ENCODE data around the gene APOL5.

DNA sequence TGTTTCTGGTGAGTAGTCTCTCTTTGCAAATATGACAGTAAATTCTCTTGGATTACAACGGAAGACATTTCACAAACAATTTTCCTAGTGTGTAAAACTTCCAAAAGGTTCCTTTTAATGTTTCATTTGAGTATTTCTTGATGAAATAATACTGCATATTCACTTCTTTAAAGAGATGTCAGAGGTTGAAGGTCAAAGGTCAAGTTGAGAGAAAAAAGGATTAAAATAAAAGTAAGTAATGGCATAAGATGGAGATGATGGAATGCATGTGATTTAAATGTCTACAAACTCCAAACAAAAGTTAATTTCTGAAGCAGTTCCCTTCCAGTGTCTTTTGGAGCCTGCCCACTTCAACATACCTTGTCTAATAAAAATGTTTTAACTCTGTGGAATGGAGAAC lies 40.7 kb downstream of the APOL5 start:
- TF ChIP-seq RFX7 (CRISPR knock-in tag; IDR thresholded peaks at IDR 0.05) (no peak), RBM39 (optimal IDR thresholded peaks at IDR 0.05; ENCODE audit: low read depth, low read length) (no peak), HIVEP1 (CRISPR knock-in tag; IDR thresholded peaks at IDR 0.05) (no peak), PHF21A (IDR thresholded peaks at IDR 0.05; ENCODE audit: borderline replicate concordance, low read depth) (no peak), NR2C1 (IDR thresholded peaks at IDR 0.05) (peak; percentile 93), NR2C1 (tag; IDR thresholded peaks at IDR 0.05) (peak; percentile 94), JUN (IDR thresholded peaks at IDR 0.05; ENCODE audit: borderline replicate concordance, low read depth, low read length) (no peak), JUN (CRISPR knock-in tag; IDR thresholded peaks at IDR 0.05; ENCODE audit: borderline replicate concordance) (no peak)
- TF ChIP-seq, protein P1, sequence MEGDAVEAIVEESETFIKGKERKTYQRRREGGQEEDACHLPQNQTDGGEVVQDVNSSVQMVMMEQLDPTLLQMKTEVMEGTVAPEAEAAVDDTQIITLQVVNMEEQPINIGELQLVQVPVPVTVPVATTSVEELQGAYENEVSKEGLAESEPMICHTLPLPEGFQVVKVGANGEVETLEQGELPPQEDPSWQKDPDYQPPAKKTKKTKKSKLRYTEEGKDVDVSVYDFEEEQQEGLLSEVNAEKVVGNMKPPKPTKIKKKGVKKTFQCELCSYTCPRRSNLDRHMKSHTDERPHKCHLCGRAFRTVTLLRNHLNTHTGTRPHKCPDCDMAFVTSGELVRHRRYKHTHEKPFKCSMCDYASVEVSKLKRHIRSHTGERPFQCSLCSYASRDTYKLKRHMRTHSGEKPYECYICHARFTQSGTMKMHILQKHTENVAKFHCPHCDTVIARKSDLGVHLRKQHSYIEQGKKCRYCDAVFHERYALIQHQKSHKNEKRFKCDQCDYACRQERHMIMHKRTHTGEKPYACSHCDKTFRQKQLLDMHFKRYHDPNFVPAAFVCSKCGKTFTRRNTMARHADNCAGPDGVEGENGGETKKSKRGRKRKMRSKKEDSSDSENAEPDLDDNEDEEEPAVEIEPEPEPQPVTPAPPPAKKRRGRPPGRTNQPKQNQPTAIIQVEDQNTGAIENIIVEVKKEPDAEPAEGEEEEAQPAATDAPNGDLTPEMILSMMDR (IDR thresholded peaks at IDR 0.05 in 2 of 3, conservative IDR thresholded peaks at IDR 0.05 in 1 of 3; ENCODE audit: insufficient read depth in 2 of 3, low read depth in 1 of 3, low read length in 3 of 3), result no peak
- TF ChIP-seq, protein P2, sequence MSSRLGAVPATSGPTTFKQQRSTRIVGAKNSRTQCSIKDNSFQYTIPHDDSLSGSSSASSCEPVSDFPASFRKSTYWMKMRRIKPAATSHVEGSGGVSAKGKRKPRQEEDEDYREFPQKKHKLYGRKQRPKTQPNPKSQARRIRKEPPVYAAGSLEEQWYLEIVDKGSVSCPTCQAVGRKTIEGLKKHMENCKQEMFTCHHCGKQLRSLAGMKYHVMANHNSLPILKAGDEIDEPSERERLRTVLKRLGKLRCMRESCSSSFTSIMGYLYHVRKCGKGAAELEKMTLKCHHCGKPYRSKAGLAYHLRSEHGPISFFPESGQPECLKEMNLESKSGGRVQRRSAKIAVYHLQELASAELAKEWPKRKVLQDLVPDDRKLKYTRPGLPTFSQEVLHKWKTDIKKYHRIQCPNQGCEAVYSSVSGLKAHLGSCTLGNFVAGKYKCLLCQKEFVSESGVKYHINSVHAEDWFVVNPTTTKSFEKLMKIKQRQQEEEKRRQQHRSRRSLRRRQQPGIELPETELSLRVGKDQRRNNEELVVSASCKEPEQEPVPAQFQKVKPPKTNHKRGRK (tag; IDR thresholded peaks at IDR 0.05), result no peak
- TF ChIP-seq, protein P3, sequence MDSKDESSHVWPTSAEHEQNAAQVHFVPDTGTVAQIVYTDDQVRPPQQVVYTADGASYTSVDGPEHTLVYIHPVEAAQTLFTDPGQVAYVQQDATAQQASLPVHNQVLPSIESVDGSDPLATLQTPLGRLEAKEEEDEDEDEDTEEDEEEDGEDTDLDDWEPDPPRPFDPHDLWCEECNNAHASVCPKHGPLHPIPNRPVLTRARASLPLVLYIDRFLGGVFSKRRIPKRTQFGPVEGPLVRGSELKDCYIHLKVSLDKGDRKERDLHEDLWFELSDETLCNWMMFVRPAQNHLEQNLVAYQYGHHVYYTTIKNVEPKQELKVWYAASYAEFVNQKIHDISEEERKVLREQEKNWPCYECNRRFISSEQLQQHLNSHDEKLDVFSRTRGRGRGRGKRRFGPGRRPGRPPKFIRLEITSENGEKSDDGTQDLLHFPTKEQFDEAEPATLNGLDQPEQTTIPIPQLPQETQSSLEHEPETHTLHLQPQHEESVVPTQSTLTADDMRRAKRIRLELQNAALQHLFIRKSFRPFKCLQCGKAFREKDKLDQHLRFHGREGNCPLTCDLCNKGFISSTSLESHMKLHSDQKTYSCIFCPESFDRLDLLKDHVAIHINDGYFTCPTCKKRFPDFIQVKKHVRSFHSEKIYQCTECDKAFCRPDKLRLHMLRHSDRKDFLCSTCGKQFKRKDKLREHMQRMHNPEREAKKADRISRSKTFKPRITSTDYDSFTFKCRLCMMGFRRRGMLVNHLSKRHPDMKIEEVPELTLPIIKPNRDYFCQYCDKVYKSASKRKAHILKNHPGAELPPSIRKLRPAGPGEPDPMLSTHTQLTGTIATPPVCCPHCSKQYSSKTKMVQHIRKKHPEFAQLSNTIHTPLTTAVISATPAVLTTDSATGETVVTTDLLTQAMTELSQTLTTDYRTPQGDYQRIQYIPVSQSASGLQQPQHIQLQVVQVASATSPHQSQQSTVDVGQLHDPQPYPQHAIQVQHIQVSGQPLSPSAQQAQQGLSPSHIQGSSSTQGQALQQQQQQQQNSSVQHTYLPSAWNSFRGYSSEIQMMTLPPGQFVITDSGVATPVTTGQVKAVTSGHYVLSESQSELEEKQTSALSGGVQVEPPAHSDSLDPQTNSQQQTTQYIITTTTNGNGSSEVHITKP (IDR thresholded peaks at IDR 0.05; ENCODE audit: partially characterized antibody), result no peak
- TF ChIP-seq, protein P4, sequence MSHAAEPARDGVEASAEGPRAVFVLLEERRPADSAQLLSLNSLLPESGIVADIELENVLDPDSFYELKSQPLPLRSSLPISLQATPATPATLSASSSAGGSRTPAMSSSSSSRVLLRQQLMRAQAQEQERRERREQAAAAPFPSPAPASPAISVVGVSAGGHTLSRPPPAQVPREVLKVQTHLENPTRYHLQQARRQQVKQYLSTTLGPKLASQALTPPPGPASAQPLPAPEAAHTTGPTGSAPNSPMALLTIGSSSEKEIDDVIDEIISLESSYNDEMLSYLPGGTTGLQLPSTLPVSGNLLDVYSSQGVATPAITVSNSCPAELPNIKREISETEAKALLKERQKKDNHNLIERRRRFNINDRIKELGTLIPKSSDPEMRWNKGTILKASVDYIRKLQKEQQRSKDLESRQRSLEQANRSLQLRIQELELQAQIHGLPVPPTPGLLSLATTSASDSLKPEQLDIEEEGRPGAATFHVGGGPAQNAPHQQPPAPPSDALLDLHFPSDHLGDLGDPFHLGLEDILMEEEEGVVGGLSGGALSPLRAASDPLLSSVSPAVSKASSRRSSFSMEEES (CRISPR knock-in tag; IDR thresholded peaks at IDR 0.05), result no peak
- TF ChIP-seq, protein P5, sequence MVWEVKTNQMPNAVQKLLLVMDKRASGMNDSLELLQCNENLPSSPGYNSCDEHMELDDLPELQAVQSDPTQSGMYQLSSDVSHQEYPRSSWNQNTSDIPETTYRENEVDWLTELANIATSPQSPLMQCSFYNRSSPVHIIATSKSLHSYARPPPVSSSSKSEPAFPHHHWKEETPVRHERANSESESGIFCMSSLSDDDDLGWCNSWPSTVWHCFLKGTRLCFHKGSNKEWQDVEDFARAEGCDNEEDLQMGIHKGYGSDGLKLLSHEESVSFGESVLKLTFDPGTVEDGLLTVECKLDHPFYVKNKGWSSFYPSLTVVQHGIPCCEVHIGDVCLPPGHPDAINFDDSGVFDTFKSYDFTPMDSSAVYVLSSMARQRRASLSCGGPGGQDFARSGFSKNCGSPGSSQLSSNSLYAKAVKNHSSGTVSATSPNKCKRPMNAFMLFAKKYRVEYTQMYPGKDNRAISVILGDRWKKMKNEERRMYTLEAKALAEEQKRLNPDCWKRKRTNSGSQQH (CRISPR knock-in tag; IDR thresholded peaks at IDR 0.05), result no peak
- TF ChIP-seq, protein P6, sequence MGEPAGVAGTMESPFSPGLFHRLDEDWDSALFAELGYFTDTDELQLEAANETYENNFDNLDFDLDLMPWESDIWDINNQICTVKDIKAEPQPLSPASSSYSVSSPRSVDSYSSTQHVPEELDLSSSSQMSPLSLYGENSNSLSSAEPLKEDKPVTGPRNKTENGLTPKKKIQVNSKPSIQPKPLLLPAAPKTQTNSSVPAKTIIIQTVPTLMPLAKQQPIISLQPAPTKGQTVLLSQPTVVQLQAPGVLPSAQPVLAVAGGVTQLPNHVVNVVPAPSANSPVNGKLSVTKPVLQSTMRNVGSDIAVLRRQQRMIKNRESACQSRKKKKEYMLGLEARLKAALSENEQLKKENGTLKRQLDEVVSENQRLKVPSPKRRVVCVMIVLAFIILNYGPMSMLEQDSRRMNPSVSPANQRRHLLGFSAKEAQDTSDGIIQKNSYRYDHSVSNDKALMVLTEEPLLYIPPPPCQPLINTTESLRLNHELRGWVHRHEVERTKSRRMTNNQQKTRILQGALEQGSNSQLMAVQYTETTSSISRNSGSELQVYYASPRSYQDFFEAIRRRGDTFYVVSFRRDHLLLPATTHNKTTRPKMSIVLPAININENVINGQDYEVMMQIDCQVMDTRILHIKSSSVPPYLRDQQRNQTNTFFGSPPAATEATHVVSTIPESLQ (CRISPR knock-in tag; IDR thresholded peaks at IDR 0.05), result no peak
- TF ChIP-seq, protein P7, sequence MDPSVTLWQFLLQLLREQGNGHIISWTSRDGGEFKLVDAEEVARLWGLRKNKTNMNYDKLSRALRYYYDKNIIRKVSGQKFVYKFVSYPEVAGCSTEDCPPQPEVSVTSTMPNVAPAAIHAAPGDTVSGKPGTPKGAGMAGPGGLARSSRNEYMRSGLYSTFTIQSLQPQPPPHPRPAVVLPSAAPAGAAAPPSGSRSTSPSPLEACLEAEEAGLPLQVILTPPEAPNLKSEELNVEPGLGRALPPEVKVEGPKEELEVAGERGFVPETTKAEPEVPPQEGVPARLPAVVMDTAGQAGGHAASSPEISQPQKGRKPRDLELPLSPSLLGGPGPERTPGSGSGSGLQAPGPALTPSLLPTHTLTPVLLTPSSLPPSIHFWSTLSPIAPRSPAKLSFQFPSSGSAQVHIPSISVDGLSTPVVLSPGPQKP (CRISPR knock-in tag; IDR thresholded peaks at IDR 0.05), result no peak
- TF ChIP-seq, protein P8, sequence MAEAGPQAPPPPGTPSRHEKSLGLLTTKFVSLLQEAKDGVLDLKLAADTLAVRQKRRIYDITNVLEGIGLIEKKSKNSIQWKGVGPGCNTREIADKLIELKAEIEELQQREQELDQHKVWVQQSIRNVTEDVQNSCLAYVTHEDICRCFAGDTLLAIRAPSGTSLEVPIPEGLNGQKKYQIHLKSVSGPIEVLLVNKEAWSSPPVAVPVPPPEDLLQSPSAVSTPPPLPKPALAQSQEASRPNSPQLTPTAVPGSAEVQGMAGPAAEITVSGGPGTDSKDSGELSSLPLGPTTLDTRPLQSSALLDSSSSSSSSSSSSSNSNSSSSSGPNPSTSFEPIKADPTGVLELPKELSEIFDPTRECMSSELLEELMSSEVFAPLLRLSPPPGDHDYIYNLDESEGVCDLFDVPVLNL (CRISPR knock-in tag; IDR thresholded peaks at IDR 0.05; ENCODE audit: low read depth), result no peak
